K562 (cell line): Measurements from ENCODE around the gene CNNM2. TPM values are rescaled to one million over a fixed set of nuclear protein-coding genes. Genes with fewer than 3 reads are reported as not detected.

Source experiments
- ATAC-seq: fragments of 200-7000 bp; cut with Tn5 transposase; 3 replicates; pipeline ENCODE4 v1.9.1; 2020; ENCODE audit warnings: moderate library complexity
- BruUV-seq: library from RNA; stranded (reverse); fragments of 400-500 nt; replicated peaks from 2 replicates; lab custom pipeline; 2021; lab: Mats Ljungman, UMichigan
- CTCF ChIA-PET: fragments of 300-600 bp; formaldehyde crosslinking; extraction: SDS; loops from one replicate; lab custom pipeline; 2021; ENCODE audit warnings: low intra/inter-chr PET ratio; lab: Yijun Ruan, JAX
- POLR2A ChIA-PET: fragments of 300-600, 350-650 bp; sonication (Branson Sonifier 250); formaldehyde crosslinking; extraction: SDS; loops from one replicate; lab custom pipeline; 2021; ENCODE audit warnings: antibody characterized with exemption, inconsistent platforms; lab: Yijun Ruan, JAX
- DNase-seq, 4 experiments: peaks; one replicate each; pipeline versions ENCODE4 v3.0.0 to v3.0.0-alpha.2; 2011 to 2018; ENCODE audit warnings: low spot score in 3 of 4, mixed read lengths in 3 of 4; ENCODE audit errors: extremely low read depth in 1 of 4
- FAIRE-seq: peaks from 2 replicates; lab custom pipeline; 2011; peaks lifted over from hg19 to GRCh38; lab: Jason Lieb, UNC
- H2AFZ ChIP-seq: 2 replicates; pipeline ENCODE4 v1.6.0; 2011; ENCODE audit warnings: low read depth, low read length, control low read depth, inconsistent platforms
- H3K27ac ChIP-seq: fragments of 200-600 bp; 3 replicates; pipeline ENCODE4 v1.8.0; 2011; ENCODE audit warnings: low read depth, mild to moderate bottlenecking, control low read depth, inconsistent platforms, low read length, moderate library complexity, mixed read lengths; ENCODE audit errors: extremely low read depth
- H3K27me3 ChIP-seq, 2 experiments: fragments of 300-600 bp in 1 of 2; 2 replicates in 1 of 2; 3 replicates in 1 of 2; pipeline versions ENCODE4 v1.6.0 to v1.8.0; 2011; ENCODE audit warnings: inconsistent platforms in 2 of 2, low read length in 2 of 2, mild to moderate bottlenecking in 1 of 2, mixed read lengths in 1 of 2, moderate library complexity in 1 of 2; ENCODE audit not compliant: control insufficient read depth in 2 of 2, insufficient read depth in 2 of 2
- H3K36me3 ChIP-seq: fragments of 300-600 bp; 3 replicates; pipeline ENCODE4 v1.8.0; 2011; ENCODE audit warnings: mild to moderate bottlenecking, low read length, inconsistent platforms; ENCODE audit not compliant: control insufficient read depth, insufficient read depth
- H3K4me1 ChIP-seq, 2 experiments: fragments of 200-600 bp in 1 of 2; replicated peaks in 1 of 2; 2 replicates in 1 of 2; 3 replicates in 1 of 2; pipeline versions ENCODE4 v1.5.1 to v1.8.0; 2011; ENCODE audit warnings: inconsistent platforms in 2 of 2, low read length in 2 of 2, mild to moderate bottlenecking in 1 of 2, mixed read lengths in 1 of 2, moderate library complexity in 1 of 2; ENCODE audit not compliant: control insufficient read depth in 2 of 2, insufficient read depth in 2 of 2
- H3K4me2 ChIP-seq: 2 replicates; pipeline ENCODE4 v1.6.1; 2011; ENCODE audit warnings: low read length, control low read depth, inconsistent platforms, mixed read lengths; ENCODE audit not compliant: insufficient read depth
- H3K4me3 ChIP-seq: fragments of 200-600 bp; sonication (generic), shearing (Covaris generic); 2 replicates; pipeline ENCODE4 v1.5.1; 2016; ENCODE audit warnings: control low read depth, inconsistent platforms
- H3K79me2 ChIP-seq: fragments of 200-600 bp; 3 replicates; pipeline ENCODE4 v1.8.0; 2011; ENCODE audit warnings: low read length, inconsistent platforms; ENCODE audit not compliant: control insufficient read depth, insufficient read depth
- H3K9ac ChIP-seq, 2 experiments: 2 replicates each; pipeline versions ENCODE4 v1.6.0 to v1.6.1; 2011; ENCODE audit warnings: low read depth in 2 of 2, low read length in 2 of 2, control low read depth in 1 of 2, inconsistent platforms in 1 of 2, mild to moderate bottlenecking in 1 of 2, mixed read lengths in 1 of 2; ENCODE audit not compliant: insufficient read depth in 1 of 2
- H3K9me1 ChIP-seq: one replicate; pipeline ENCODE4 v1.6.0; 2011; ENCODE audit warnings: inconsistent platforms, mild to moderate bottlenecking, low read length, moderate library complexity; ENCODE audit not compliant: control insufficient read depth, insufficient read depth
- H3K9me3 ChIP-seq: replicated peaks from 2 replicates; pipeline ENCODE4 v1.5.1; 2011; ENCODE audit warnings: low read depth, low read length, inconsistent platforms; ENCODE audit not compliant: control insufficient read depth, insufficient read depth
- H4K20me1 ChIP-seq: replicated peaks from 2 replicates; pipeline ENCODE4 v1.6.1; 2011; ENCODE audit warnings: low read length, inconsistent platforms, mixed read lengths; ENCODE audit not compliant: control insufficient read depth, insufficient read depth
- CCNT2 ChIP-seq: IDR thresholded peaks from 2 replicates; pipeline ENCODE4 v1.6.1; 2011; ENCODE audit warnings: borderline replicate concordance, low read depth, mild to moderate bottlenecking, moderate library complexity, mixed read lengths, low read length; ENCODE audit not compliant: insufficient read length; ENCODE audit errors: extremely low read depth
- DIDO1 ChIP-seq: fragments of 450-650 bp; IDR thresholded peaks from 2 replicates; pipeline ENCODE4 v1.6.1; 2016; ENCODE audit warnings: low read depth, missing biosample characterization, missing genetic modification characterization
- HBP1 ChIP-seq: fragments of 450-650 bp; formaldehyde crosslinking; IDR thresholded peaks from 2 replicates; pipeline ENCODE4 v1.4.0; 2022; ENCODE audit warnings: missing genetic modification characterization
- HSF4 ChIP-seq: fragments of 250-450 bp; sonication (Bioruptor Pico); IDR thresholded peaks from 2 replicates; pipeline ENCODE4 v2.1.2; 2022; ENCODE audit warnings: mild to moderate bottlenecking, moderate library complexity, borderline replicate concordance
- KDM4B ChIP-seq, 2 experiments: fragments of 450-650 bp in 1 of 2; sonication (generic) in 1 of 2; IDR thresholded peaks; 2 replicates each; pipeline ENCODE4 v1.6.1; 2016 to 2017; ENCODE audit warnings: borderline replicate concordance in 2 of 2, antibody characterized with exemption in 1 of 2, low read depth in 1 of 2, mild to moderate bottlenecking in 1 of 2
- RFX1 ChIP-seq: fragments of 450-650 bp; IDR thresholded peaks from 2 replicates; pipeline ENCODE4 v1.6.1; 2016; ENCODE audit warnings: mild to moderate bottlenecking, moderate library complexity
- SMAD1 ChIP-seq: fragments of 150-350 bp; IDR thresholded peaks from 2 replicates; pipeline ENCODE4 v1.6.1; 2014; ENCODE audit warnings: low read length, low read depth; ENCODE audit not compliant: partially characterized antibody
- TEAD1 ChIP-seq, 2 experiments: fragments of 450-650 bp in 1 of 2; sonication (generic) in 1 of 2; formaldehyde crosslinking; IDR thresholded peaks; 2 replicates each; pipeline versions ENCODE4 v1.4.0 to v1.8.0; 2020 to 2022; ENCODE audit warnings: mild to moderate bottlenecking in 2 of 2, missing genetic modification reagents in 1 of 2
- TEAD2 ChIP-seq: fragments of 450-650 bp; IDR thresholded peaks from 2 replicates; pipeline ENCODE4 v1.6.1; 2016; ENCODE audit warnings: missing genetic modification characterization, control low read depth, missing compliant biosample characterization
- TOE1 ChIP-seq, 2 experiments: fragments of 450-650 bp in 1 of 2; sonication (generic) in 1 of 2; formaldehyde crosslinking in 1 of 2; IDR thresholded peaks; 2 replicates each; pipeline versions ENCODE4 v1.7.1 to v1.8.0; 2016 to 2022; ENCODE audit warnings: borderline replicate concordance in 2 of 2, mild to moderate bottlenecking in 2 of 2, antibody characterized with exemption in 1 of 2, inconsistent platforms in 1 of 2, low read depth in 1 of 2, missing genetic modification reagents in 1 of 2, moderate library complexity in 1 of 2
- ZNF407 ChIP-seq: fragments of 450-650 bp; IDR thresholded peaks from 2 replicates; pipeline ENCODE4 v1.6.1; 2016; ENCODE audit warnings: low read depth
- ZSCAN32 ChIP-seq: fragments of 450-650 bp; formaldehyde crosslinking; IDR thresholded peaks from 2 replicates; pipeline ENCODE4 v1.4.0; 2020; ENCODE audit warnings: mild to moderate bottlenecking, moderate library complexity
- WGBS: fragments of 100-300 bp; shearing (Covaris generic); methylation state at CpG from one replicate; pipeline ENCODE4 v1.1.6; 2016; ENCODE audit warnings: low coverage, mixed read lengths; ENCODE audit not compliant: insufficient coverage; ENCODE audit errors: missing lambda C conversion rate; 5-methylcytosine and 5-hydroxymethylcytosine counted together
- in situ Hi-C: fragments of 300-500 bp; cut with MboI; formaldehyde crosslinking; loops from 4 replicates; pipeline ENCODE4 v1.15.0; 2018; ENCODE audit warnings: inconsistent platforms, mixed read lengths
- intact Hi-C: fragments of 100-400 bp; cut with micrococcal nuclease; formaldehyde crosslinking; loops from 2 replicates; pipeline ENCODE4 v1.14.2; 2022
- polyA plus RNA-seq, 8 experiments: library from polyadenylated mRNA; depleted of rRNA in 4 of 8; stranded (reverse) in 5 of 8; unstranded in 3 of 8; fragments of >200 nt; fragmentation: Nextera tagmentation in 2 of 8; fragmentation: Illumina TruSeq in 1 of 8; extraction: Ambion mirVana in 2 of 8; extraction: Trizol in 1 of 8; gene quantifications; 2 replicates each; pipeline versions ENCODE4 v1.2.1 to v1.2.3, GENCODE V29; 2011 to 2014; ENCODE audit warnings: inconsistent platforms in 1 of 8, missing spikeins in 1 of 8
- total RNA-seq, 7 experiments: library from RNA; depleted of rRNA in 6 of 7; stranded (reverse); fragments of >200 nt in 6 of 7; fragmentation: Illumina TruSeq in 2 of 7; extraction: Trizol in 2 of 7; gene quantifications; 2 replicates each; pipeline versions ENCODE4 v1.2.1 to v1.2.3, GENCODE V29; 2011 to 2021; ENCODE audit warnings: low replicate concordance in 1 of 7

CNNM2 gene
- total and polyA plus RNA-seq, 9 of the 15 experiments (the other 6 are each of a cell fraction or from before 2014, with no cell fraction given), result 0.21 to 5.0 (median 1.3) TPM

GRCh38 chr10:103104721-103105120 lies 186.6 kb downstream of the CNNM2 start:
- DNase-seq (no peak), ATAC-seq (no peak), FAIRE-seq (no peak)
- peaks cover 28% of the 10 kb centered on the region; the same call in 1 of the 3 replicates for H3K36me3 ChIP-seq
- 57% methylated on average over 2 of the region's 2 CpGs for WGBS
- TF ChIP-seq KDM4B (IDR thresholded peaks at IDR 0.05; ENCODE audit: borderline replicate concordance in 2 of 2, low read depth in 1 of 2) (no peak), ZSCAN32 (no peak), DIDO1 (no peak), HBP1 (no peak), HSF4 (CRISPR knock-in tag) (no peak), CCNT2 (no peak), TEAD2 (tag) (no peak), ZNF407 (no peak), TEAD1 (CRISPR knock-in tag; IDR thresholded peaks at IDR 0.05) (no peak), TOE1 (IDR thresholded peaks at IDR 0.05; ENCODE audit: borderline replicate concordance) (no peak), TOE1 (CRISPR knock-in tag; IDR thresholded peaks at IDR 0.05; ENCODE audit: borderline replicate concordance, low read depth) (no peak), SMAD1 (no peak), RFX1 (no peak)
- CTCF ChIA-PET, result no interaction called here
- no peaks in the 10 kb centered on the region for H3K27me3 ChIP-seq
- H3K4me2 ChIP-seq, result no peak overlapping the region
- in situ Hi-C loops (no loop called here), intact Hi-C loops (no loop called here)
- no peaks in the 10 kb centered on the region for H3K9me3 ChIP-seq
- no peak overlapping the region for H3K27ac ChIP-seq
- no peak overlapping the region for H2AFZ ChIP-seq
- no peaks in the 10 kb centered on the region for H3K9me1 ChIP-seq
- no peaks in the 10 kb centered on the region for H3K79me2 ChIP-seq
- H3K4me3 ChIP-seq, result no peak overlapping the region
- H4K20me1 ChIP-seq, result no peaks in the 10 kb centered on the region
- H3K9ac ChIP-seq, result no peak overlapping the region
- H3K4me1 ChIP-seq, result no peaks in the 10 kb centered on the region
- no TSS peak for BruUV-seq
- POLR2A ChIA-PET, result interaction anchor here (0.5 kb wide), 1 partner anchor 342 kb away, joined by 3 read pairs; no protein-coding TSS in a partner anchor
